Endothelial cell of coronary artery (primary cell): Measurements from ENCODE around the gene MAP2K5. TPM values are rescaled to one million over a fixed set of nuclear protein-coding genes. Genes with fewer than 3 reads are reported as not detected.

ENCODE experiments used
- total RNA-seq: library from RNA; depleted of rRNA; stranded (reverse); fragments of >200 nt; gene quantifications from 2 replicates; pipeline ENCODE4 v1.2.3, GENCODE V29; 2014

The MAP2K5 gene
- total RNA-seq, result 2.8 and 5.0 TPM in 2 replicates

DNA sequence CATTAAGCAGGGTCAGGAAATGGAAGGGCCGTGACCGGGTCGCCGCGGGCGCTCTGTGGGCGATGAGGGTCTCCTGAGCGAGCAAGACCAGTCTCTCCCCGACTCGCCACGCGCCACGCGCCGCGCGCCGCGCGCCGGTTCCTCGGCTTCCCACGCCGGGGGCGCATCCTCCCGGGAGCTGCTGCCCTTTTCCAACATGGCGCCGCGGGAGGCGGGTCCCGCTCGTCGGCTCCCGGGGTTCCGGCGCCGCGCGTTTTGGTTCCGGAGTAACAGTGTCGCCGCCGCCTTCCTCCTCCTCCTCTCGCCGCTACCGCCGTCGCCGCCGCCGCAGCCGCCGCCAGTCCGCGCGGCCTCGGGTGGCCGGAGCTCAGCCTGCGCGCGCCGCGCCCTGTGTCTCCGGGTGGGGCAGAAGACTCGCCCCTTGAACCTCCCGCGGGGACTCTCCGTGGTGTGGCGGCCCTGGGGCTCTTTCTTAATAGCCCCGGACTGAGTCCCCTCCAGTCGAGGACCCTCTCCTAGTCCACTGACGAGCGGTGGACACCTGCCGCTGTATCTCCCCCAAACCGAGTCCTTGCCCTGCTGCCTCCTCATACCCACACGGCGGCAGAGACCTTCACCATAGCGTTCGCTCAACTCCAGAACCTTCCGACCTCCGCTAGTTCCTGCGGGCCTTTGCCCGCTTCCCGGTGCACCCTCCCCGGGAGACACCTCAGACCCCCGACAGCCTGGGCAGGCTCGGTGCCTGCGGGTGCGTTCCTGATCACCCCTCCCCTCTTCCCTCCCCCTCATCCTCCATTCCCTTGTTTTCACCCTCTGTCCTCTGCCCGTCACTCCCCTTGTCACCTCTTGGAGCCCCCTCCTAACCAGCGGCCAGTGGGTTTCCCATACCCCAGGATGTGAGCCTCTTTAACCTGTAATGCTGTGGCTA, at the start of gene MAP2K5:
Gene MAP2K5 (plus strand): TSS at position 284 of the 928 bp plus-strand sequence. CDS start 633 bp downstream, at position 917.

DNA sequence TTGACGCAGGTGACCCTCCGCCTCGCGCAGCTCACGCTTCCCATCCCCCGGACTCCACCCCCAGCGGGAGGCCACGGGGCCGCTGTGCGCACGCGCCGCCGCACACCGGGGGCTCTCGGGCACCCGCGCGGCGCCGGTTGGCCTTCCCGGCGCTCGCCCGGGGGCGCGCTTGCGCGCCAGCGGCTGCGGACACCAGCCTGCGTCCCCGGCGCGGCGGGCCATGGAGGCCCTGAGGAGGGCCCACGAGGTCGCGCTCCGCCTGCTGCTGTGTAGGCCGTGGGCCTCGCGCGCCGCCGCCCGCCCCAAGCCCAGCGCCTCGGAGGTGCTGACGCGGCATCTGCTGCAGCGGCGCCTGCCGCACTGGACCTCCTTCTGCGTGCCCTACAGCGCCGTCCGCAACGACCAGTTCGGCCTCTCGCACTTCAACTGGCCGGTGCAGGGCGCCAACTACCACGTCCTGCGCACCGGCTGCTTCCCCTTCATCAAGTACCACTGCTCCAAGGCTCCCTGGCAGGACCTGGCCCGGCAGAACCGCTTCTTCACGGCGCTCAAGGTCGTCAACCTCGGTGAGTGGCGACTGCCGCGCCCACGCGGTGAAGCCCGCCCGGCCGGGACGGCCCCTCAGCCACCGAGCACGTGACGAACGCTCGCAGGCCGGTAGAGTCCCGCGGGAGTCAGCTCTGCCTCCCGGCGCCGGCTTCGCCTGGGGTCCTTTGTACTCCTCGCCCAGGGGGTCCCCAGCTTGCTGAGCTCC, 21.3 kb upstream of the MAP2K5 start, which contains the start of gene C15orf61:
Gene C15orf61 (plus strand): TSS at position 103 of the 754 bp plus-strand sequence. CDS start 118 bp downstream, at position 221.

DNA sequence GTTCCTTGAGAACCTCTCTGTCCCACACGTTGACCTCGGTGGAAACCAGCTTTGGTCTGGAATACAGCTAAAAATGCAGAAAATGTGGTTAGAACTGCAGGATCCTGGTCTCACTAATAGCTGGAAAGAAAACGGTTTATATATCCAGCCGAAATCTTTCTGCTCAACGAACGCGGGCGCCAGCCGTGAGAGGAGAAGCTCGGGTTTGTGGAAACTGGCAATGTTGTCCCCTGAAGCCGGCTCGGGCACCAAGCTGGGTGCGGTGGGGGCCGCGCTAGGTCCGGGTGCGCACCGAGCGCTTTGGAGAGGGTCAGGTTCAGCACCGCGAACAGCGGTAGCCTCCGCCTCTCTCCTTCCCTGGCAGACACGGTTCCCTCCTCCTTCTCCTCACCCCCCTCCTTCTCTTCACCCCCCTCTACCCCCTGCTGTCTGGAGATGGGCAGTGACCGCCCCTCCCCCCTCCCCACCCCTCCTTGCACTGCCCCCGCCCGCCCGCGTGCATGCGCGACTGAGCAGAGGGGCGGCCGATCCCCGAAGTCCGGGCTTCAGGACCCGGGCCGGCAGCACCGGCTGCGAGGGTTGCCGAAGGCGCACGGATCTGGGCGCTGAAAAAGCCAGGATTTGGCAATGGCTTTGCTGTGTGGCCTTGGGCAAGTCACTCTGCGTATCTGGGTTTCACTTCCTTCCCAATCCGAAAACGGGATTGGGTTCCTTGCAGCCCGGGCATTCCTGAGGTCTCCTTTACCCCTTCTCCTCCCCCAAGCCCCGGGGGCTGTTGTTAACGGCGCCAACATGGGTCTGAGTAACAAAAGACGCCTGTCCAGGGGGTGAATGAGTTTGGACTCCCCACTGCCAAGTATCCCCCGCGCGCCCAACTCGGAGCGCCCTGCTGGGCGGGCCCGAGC, 282.7 kb downstream of the MAP2K5 start, which contains the start of gene SKOR1:
Gene SKOR1 (plus strand): TSS at position 534 of the 905 bp plus-strand sequence. CDS start 94 bp downstream, at position 628.

DNA sequence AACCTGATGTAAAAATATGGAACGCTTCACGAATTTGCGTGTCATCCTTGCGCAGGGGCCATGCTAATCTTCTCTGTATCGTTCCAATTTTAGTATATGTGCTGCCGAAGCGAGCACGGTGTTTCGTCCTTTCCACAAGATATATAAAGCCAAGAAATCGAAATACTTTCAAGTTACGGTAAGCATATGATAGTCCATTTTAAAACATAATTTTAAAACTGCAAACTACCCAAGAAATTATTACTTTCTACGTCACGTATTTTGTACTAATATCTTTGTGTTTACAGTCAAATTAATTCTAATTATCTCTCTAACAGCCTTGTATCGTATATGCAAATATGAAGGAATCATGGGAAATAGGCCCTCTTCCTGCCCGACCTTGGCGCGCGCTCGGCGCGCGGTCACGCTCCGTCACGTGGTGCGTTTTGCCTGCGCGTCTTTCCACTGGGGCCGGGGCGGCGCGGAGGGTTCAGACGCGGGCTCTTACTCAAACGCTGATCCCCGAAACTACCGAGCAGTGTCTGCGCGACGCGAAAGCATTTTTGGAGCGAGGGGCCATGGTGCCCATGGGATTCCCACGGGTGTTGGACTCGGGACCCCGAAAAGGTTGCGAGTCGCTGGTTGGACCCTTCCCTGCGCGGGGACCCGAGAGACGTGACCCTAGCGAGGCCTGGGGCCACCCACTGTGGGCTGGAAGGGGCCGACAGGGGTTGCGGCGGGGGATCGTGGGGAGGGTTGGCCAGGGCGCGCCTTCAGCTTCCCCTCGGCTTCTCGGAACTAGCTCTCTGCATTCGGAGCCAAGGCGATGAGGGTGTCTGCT, 297.6 kb downstream of the MAP2K5 start, which contains the start of gene RNU6-1:
Gene RNU6-1 (minus strand): TSS at position 117 of the 820 bp plus-strand sequence.

Other genes with a start within 250 kb of the MAP2K5 start
- 1.3 and 1.4 TPM in 2 replicates for gene C15orf61, start 21.6 kb upstream of the MAP2K5 start, total RNA-seq